ENCODE measurements around the gene SYNPR. TPM values are rescaled to one million over a fixed set of nuclear protein-coding genes. Genes with fewer than 3 reads are reported as not detected.

Gene SYNPR
- total RNA-seq, 1 experiment from 2014 or later = 0.17 TPM

- Histone ChIP-seq H3K23me2 (ENCODE audit: insufficient read length, low read depth, low read length, poor library complexity, severe bottlenecking) (no peaks in the 10 kb centered on the region), H2BK20ac (ENCODE audit: low read depth, low read length, poor library complexity, severe bottlenecking) (no peak overlapping the region), H4K5ac (ENCODE audit: insufficient read length, low read depth, low read length) (no peak overlapping the region), H3K79me2 (ENCODE audit: insufficient read depth, low read length) (no peaks in the 10 kb centered on the region), H3K4me2 (ENCODE audit: insufficient read depth, insufficient read length, low read length) (no peak overlapping the region), H3K4me1 (ENCODE audit: insufficient read depth, low read length) (peaks cover 2% of the 10 kb centered on the region), H3K27me3 (ENCODE audit: insufficient read depth, low read length) (no peaks in the 10 kb centered on the region), H2AK5ac (ENCODE audit: insufficient read length, low read length) (no peak overlapping the region), H2BK5ac (ENCODE audit: insufficient read length, low read length) (no peak overlapping the region), H2BK15ac (ENCODE audit: low read depth, low read length) (no peak overlapping the region), H3T11ph (ENCODE audit: low read length) (no peak overlapping the region), H3K56ac (ENCODE audit: insufficient read length, low read depth, low read length) (no peak overlapping the region), H2AFZ (ENCODE audit: low read length) (no peak overlapping the region), H2BK12ac (ENCODE audit: insufficient read length, low read depth, low read length) (no peak overlapping the region), H4K91ac (ENCODE audit: insufficient read length, low read depth, low read length) (no peak overlapping the region), H2BK120ac (ENCODE audit: low read depth, low read length, poor library complexity, severe bottlenecking) (no peak overlapping the region), H3K9ac (ENCODE audit: extremely low read depth, insufficient read length, low read length) (no peak overlapping the region), H4K20me1 (ENCODE audit: control insufficient read depth, insufficient read depth, insufficient read length) (no peaks in the 10 kb centered on the region), H3K23ac (ENCODE audit: insufficient read length, low read depth, low read length) (no peak overlapping the region), H3K14ac (ENCODE audit: insufficient read depth, low read length) (no peak overlapping the region), H3K9me3 (ENCODE audit: control insufficient read depth, low read depth, low read length) (no peaks in the 10 kb centered on the region), H4K8ac (replicated peaks; ENCODE audit: insufficient read length, low read depth, low read length) (no peak overlapping the region), H3K27ac (ENCODE audit: insufficient read length, low read depth, low read length) (no peak overlapping the region), H3K4ac (ENCODE audit: low read depth, low read length) (no peak overlapping the region), H3K18ac (ENCODE audit: insufficient read length, low read depth, low read length) (no peak overlapping the region), H3K79me1 (ENCODE audit: insufficient read depth, low read depth, low read length, poor library complexity, severe bottlenecking) (no peaks in the 10 kb centered on the region)
- no peaks in the 10 kb centered on the region; a peak in 1 of 7 replicates for H3K36me3 Mint-ChIP-seq (ENCODE audit: insufficient read depth in 1 of 3, low read depth in 3 of 3)
- TF ChIP-seq CTCF (conservative IDR thresholded peaks at IDR 0.05) = peak; percentile 68
- H3K4me3 Mint-ChIP-seq = no peak overlapping the region
- DNase-seq = no peak
- no peaks in the 10 kb centered on the region for H3K27me3 Mint-ChIP-seq (ENCODE audit: low read depth)
- peaks cover 0 to 3% of the 10 kb centered on the region in 2 experiments; a peak in 2 of 5 replicates for H3K9me3 Mint-ChIP-seq
- WGBS (ENCODE audit: extremely low coverage, insufficient read length, low lambda C conversion rate) = no CpG with 5 or more reads among the region's 3 CpGs
- H3K4me1 Mint-ChIP-seq = peaks cover 11% of the 10 kb centered on the region in 2 experiments
- no peak overlapping the region for H3K27ac Mint-ChIP-seq
Measured at GRCh38 chr3:63232764-63233396, 45.2 kb upstream of the SYNPR start.

Measured in H9 (cell line).